HG02970 (cell line): ENCODE data around the gene SLC25A23.
"Not testable (repeated sequence)": the region's sequence is repeated elsewhere in the genome, so short reads cannot be mapped to it uniquely, and the experiment has no call there.

Experiments
- ATAC-seq: cut with Tn5 transposase; IDR thresholded peaks from one replicate; pipeline ENCODE4 v1.9.1; 2021; ENCODE audit warnings: mild to moderate bottlenecking, moderate library complexity, moderate number of reproducible peaks; ENCODE audit not compliant: unreplicated experiment, low FRiP score

SLC25A23 gene

GRCh38 chr19:6406401-6406800, 53.2 kb downstream of the SLC25A23 start:
- ATAC-seq, result no peak

- no peak for ATAC-seq
Measured at GRCh38 chr19:6402837-6403608, 56.6 kb downstream of the SLC25A23 start.

- ATAC-seq, result no peak
Measured at GRCh38 chr19:6402058-6402457, 57.5 kb downstream of the SLC25A23 start.

- ATAC-seq, result not testable (repeated sequence)
Measured at GRCh38 chr19:6400062-6400944, 59.3 kb downstream of the SLC25A23 start.

- no peak for ATAC-seq
Measured at GRCh38 chr19:6396305-6396704, 63.3 kb downstream of the SLC25A23 start.

- no peak for ATAC-seq
Measured at GRCh38 chr19:6394831-6395230, 64.8 kb downstream of the SLC25A23 start.

GRCh38 chr19:6393983-6394412, 65.6 kb downstream of the SLC25A23 start:
- ATAC-seq, result no peak

GRCh38 chr19:6393074-6393982, 66.3 kb downstream of the SLC25A23 start, which contains the start of gene GTF2F1:
GTF2F1 (minus strand) TSS chr19:6393164; CDS start chr19:6392995, 169 bp downstream.
- peak; percentile 86 for ATAC-seq

- peak; percentile 11 for ATAC-seq
Measured at GRCh38 chr19:6392221-6393073, 67.1 kb downstream of the SLC25A23 start.
